GM21526 (cell line): ENCODE results near the gene SERPINA12.

Experiments
- ATAC-seq: cut with Tn5 transposase; IDR thresholded peaks from one replicate; pipeline ENCODE4 v1.9.1; 2021; ENCODE audit warnings: moderate library complexity; ENCODE audit not compliant: unreplicated experiment, low FRiP score

Gene SERPINA12

GRCh38 chr14:94467728-94468520 is 41.3 kb downstream of the SERPINA12 start:
- no peak for ATAC-seq

- no peak for ATAC-seq
Measured at GRCh38 chr14:94466706-94467370, 42.4 kb downstream of the SERPINA12 start.

GRCh38 chr14:94465042-94465441 is 44.2 kb downstream of the SERPINA12 start:
- no peak for ATAC-seq

DNA sequence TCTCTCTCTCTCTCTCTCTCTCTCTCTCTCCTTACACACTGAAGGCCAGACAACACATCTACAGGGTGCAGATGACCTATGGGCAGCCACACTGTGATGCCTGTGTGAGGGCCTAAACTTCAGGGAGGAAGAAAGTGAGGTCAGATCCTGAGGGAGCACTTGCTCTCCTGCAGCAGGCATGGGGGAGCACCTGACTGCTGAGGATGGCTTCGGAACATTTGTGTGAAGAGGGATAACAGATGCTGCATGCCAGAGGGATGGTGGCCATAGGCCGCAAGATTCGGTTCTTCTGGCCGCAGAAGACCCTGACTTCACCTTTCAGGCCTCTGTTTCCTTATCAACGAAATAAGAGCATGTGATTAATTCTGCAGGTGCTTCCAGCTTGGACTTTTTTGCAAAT is 45.0 kb downstream of the SERPINA12 start:
- no peak for ATAC-seq

- no peak for ATAC-seq
Measured at GRCh38 chr14:94462763-94463572, 46.3 kb downstream of the SERPINA12 start.

DNA sequence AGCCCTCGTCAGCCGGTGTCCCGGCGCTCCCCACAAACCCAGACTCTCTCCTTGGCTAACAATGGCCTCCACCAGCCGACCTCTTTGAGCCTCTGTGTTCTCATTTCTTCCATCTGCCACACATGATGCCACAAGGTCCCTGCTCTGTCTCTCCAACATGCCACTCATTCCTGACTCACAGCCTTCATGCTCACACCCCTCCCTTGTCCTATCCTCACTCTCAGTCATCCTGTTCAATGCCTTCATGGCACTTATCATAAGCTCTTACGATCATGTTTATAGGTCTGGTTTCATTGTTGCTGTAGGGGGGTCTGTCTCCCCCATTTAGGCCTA is 47.1 kb downstream of the SERPINA12 start:
- no peak for ATAC-seq

GRCh38 chr14:94461526-94462218 is 47.6 kb downstream of the SERPINA12 start:
- no peak for ATAC-seq

DNA sequence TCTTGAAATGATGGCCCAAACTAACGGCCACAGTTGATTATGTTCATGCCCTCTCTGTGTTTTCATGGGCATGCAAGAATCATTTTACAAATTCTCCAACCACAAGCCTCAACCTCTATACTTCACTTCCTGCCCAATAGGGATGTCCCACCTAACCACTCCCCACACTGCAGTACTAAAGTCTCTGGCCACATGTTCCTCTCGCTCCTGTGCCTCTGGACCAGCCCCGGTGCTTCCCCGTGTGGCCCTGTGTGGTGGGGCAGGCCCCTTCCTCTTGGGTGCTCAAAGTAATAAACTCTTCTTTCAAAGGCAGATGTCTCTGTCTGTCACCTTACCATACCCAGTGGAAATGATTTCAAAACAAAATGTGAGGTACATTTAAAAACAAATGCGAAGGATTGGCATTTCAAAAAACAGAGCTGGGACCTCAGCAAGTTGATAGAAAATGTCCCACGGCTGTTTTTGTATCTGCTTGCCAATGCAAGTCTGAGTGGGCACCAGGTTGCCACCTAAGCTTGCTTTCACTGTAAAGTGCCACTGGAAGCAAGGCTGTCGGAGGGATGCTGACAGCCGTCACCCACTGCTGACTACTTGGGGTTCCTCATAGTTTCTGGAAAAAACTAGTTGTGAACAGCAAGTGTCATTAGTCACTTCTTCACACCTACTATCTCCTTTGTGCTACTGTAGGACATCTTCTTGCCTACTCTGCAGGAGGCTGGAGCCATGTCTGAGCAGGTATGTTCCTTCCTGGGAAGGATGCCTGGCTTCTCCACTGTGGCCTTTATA is 48.4 kb downstream of the SERPINA12 start:
- ATAC-seq = no peak

- ATAC-seq = no peak
Measured at GRCh38 chr14:94458558-94459205, 50.6 kb downstream of the SERPINA12 start.

GRCh38 chr14:94458096-94458495 is 51.2 kb downstream of the SERPINA12 start:
- no peak for ATAC-seq

DNA sequence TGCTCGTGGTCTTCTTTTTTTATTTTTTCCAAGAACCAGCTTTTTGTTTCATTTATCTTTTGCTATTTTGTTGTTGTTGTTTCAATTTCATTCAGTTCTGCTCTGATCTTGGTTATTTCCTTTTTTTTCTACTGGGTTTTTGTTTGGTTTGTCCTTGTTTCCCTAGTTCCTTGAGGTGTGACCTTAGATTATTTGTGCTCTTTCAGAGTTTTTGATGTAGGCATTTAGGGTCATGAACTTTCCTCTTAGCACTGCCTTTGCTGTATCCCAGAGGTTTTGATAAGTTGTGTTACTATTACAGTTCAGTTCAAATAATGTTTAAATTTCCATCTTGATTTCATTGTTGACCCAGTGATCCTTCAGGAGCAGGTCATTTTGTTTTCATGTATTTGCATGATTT is 53.3 kb downstream of the SERPINA12 start:
- no peak for ATAC-seq

DNA sequence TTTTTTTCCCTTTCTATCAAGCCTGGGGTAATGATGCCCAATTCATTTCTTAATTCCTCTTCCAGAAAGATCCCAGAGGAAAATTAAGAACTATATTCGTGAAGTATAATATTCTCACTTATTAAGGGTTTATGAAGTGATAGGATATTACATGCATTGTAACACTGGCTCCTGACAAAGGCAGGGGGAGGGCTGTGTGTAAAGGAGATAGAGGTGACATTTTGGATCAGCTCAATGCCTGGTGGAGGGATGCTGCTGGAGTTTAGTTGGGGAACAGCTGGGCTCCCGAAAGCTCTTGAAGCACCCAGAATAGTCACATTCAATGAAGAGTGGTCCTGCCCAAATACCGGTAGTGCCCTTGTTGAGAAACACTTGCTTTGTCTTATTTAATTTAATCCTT is 57.4 kb downstream of the SERPINA12 start:
- no peak for ATAC-seq

GRCh38 chr14:94451091-94451771 is 58.0 kb downstream of the SERPINA12 start:
- no peak for ATAC-seq

DNA sequence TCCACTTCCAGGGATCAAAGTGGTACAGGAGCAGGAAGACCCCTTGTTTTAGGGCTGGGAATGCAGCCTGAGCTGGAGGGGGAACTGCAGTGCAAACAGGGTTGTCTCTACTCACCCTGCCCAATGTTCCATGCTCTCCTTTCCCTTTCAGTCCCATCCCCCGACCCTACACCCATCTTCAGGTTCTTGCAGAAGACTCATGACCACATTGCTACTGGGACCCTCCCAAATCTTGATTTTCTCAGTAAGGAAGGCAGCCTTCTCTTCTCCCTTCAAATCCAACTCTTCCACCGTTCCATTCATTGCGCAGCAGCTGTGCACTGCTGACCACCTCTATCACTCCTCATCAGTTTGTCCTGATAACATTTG is 58.6 kb downstream of the SERPINA12 start:
- no peak for ATAC-seq

DNA sequence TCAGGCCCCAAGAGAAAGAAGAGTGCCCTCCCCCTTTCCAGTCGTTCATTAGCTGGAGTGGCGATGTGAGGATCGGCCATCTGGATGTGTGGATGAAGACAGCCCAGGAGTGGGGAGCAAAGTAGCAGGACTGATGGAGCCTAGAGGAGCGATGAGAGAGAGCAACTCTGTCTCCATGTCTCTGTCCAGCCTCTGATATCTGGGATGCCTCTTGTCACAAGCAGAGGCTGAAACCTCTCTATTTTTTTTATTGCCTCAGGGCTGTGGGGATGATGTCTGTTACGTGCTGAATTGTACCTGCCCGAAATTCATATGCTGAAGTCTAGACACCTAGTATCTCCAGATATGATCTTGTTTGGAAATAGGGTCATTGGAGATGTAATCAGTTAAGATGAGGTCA is 59.3 kb downstream of the SERPINA12 start:
- ATAC-seq = no peak

- no peak for ATAC-seq
Measured at GRCh38 chr14:94448071-94448808, 61.0 kb downstream of the SERPINA12 start.

- ATAC-seq = no peak
Measured at GRCh38 chr14:94447206-94447605, 62.1 kb downstream of the SERPINA12 start.

- ATAC-seq = no peak
Measured at GRCh38 chr14:94446126-94446525, 63.1 kb downstream of the SERPINA12 start.
